A549 (cell line): Measurements from ENCODE around the gene TTLL11. TPM values are rescaled to one million over a fixed set of nuclear protein-coding genes. Genes with fewer than 3 reads are reported as not detected.

Experiments
- ATAC-seq, 2 experiments: fragments of 200-7000 bp in 1 of 2; fragments of >200 bp in 1 of 2; cut with Nextera tagmentation in 1 of 2; cut with Tn5 transposase in 1 of 2; 3 replicates each; pipeline versions ENCODE4 v1.8.0 to v1.9.1; 2018 to 2020; ENCODE audit warnings: mild to moderate bottlenecking in 1 of 2, moderate library complexity in 1 of 2
- CTCF ChIA-PET: fragments of 300-600 bp; sonication (Branson Sonifier 250); formaldehyde crosslinking; extraction: SDS; loops from one replicate; lab custom pipeline; 2021; ENCODE audit warnings: antibody characterized with exemption, inconsistent platforms; lab: Yijun Ruan, JAX
- POLR2A ChIA-PET: fragments of 350-600 bp; formaldehyde crosslinking; extraction: SDS; loops from one replicate; lab custom pipeline; 2021; ENCODE audit warnings: antibody characterized with exemption, inconsistent platforms; lab: Yijun Ruan, JAX
- DNase-seq, 2 experiments: peaks; one replicate each; pipeline versions ENCODE4 v3.0.0 to v3.0.0-alpha.2; 2011 to 2016; ENCODE audit warnings: low read depth in 1 of 2, low spot score in 1 of 2
- FAIRE-seq: peaks from 2 replicates; lab custom pipeline; 2011; peaks lifted over from hg19 to GRCh38; lab: Jason Lieb, UNC
- H3K27ac ChIP-seq, 2 experiments: fragments of >200 bp; sonication (Bioruptor Twin); formaldehyde crosslinking; 3 replicates each; pipeline ENCODE4 v1.5.1; 2016 to 2017
- H3K4me1 ChIP-seq: fragments of >200 bp; sonication (Bioruptor Twin); formaldehyde crosslinking; 3 replicates; pipeline ENCODE4 v1.6.1; 2016
- H3K4me2 ChIP-seq: fragments of >200 bp; sonication (Bioruptor Twin); formaldehyde crosslinking; 3 replicates; pipeline ENCODE4 v1.6.1; 2016
- H3K4me3 ChIP-seq: fragments of >200 bp; sonication (Bioruptor Twin); formaldehyde crosslinking; 3 replicates; pipeline ENCODE4 v1.5.1; 2016
- H3K9me3 ChIP-seq: fragments of >200 bp; sonication (Bioruptor Twin); formaldehyde crosslinking; 3 replicates; pipeline ENCODE4 v1.6.1; 2016
- CBX8 ChIP-seq: fragments of 200-600 bp; sonication (generic); IDR thresholded peaks from 2 replicates; pipeline ENCODE4 v1.6.1; 2016
- CHD2 ChIP-seq: fragments of 150-350 bp; IDR thresholded peaks from 2 replicates; pipeline ENCODE4 v1.6.1; 2014; ENCODE audit warnings: low read length; ENCODE audit not compliant: partially characterized antibody
- EHMT2 ChIP-seq: fragments of 200-600 bp; sonication (generic); IDR thresholded peaks from 2 replicates; pipeline ENCODE4 v1.6.1; 2016; ENCODE audit warnings: antibody characterized with exemption, low read depth, mild to moderate bottlenecking, moderate library complexity
- FOSB ChIP-seq: fragments of 250-450 bp; sonication (Bioruptor Pico); IDR thresholded peaks from 2 replicates; pipeline ENCODE4 v1.5.0; 2020; ENCODE audit warnings: mild to moderate bottlenecking, moderate library complexity
- FOSL2 ChIP-seq, 2 experiments: fragments of 450-650 bp in 1 of 2; fragments of >200 bp in 1 of 2; sonication (Bioruptor Twin) in 1 of 2; formaldehyde crosslinking; IDR thresholded peaks; 2 replicates each; pipeline versions ENCODE4 v1.5.0 to v1.6.1; 2016 to 2020; ENCODE audit warnings: mild to moderate bottlenecking in 1 of 2, moderate library complexity in 1 of 2
- HOXA7 ChIP-seq: fragments of 250-450 bp; sonication (Bioruptor Pico); IDR thresholded peaks from 2 replicates; pipeline ENCODE4 v1.5.0; 2020; ENCODE audit warnings: mild to moderate bottlenecking, moderate library complexity
- HOXB13 ChIP-seq: fragments of 250-450 bp; sonication (Bioruptor Pico); IDR thresholded peaks from 2 replicates; pipeline ENCODE4 v1.5.0; 2020; ENCODE audit warnings: low read depth, mild to moderate bottlenecking, moderate library complexity
- KDM5A ChIP-seq: fragments of 200-600 bp; sonication (generic); IDR thresholded peaks from 2 replicates; pipeline ENCODE4 v1.6.1; 2016; ENCODE audit warnings: antibody characterized with exemption, mild to moderate bottlenecking
- MAFK ChIP-seq: fragments of 450-650 bp; IDR thresholded peaks from 2 replicates; pipeline ENCODE4 v1.6.1; 2014; ENCODE audit not compliant: partially characterized antibody
- MAZ ChIP-seq: fragments of 150-350 bp; IDR thresholded peaks from 2 replicates; pipeline ENCODE4 v1.6.1; 2014; ENCODE audit warnings: antibody characterized with exemption, low read depth, low read length, borderline replicate concordance
- NR3C1 ChIP-seq: fragments of >200 bp; sonication (Bioruptor Twin); formaldehyde crosslinking; IDR thresholded peaks from 3 replicates; pipeline ENCODE4 v1.6.1; 2017
- PHF8 ChIP-seq: fragments of 200-600 bp; sonication (generic); IDR thresholded peaks from 2 replicates; pipeline ENCODE4 v1.6.1; 2016; ENCODE audit warnings: low read depth, mild to moderate bottlenecking, antibody characterized with exemption, moderate library complexity, borderline replicate concordance
- POLR2A ChIP-seq: IDR thresholded peaks from 2 replicates; pipeline ENCODE4 v1.6.1; 2012; ENCODE audit warnings: mild to moderate bottlenecking, low read length
- POLR2AphosphoS2 ChIP-seq: conservative IDR thresholded peaks from 2 replicates; pipeline ENCODE4 v1.6.1; 2012; ENCODE audit warnings: low read length, improper control_type of control experiment, inconsistent platforms
- RARB ChIP-seq: fragments of 250-450 bp; sonication (Bioruptor Pico); IDR thresholded peaks from 2 replicates; pipeline ENCODE4 v1.8.0; 2021; ENCODE audit warnings: mild to moderate bottlenecking, moderate library complexity
- RFX5 ChIP-seq: fragments of 450-650 bp; IDR thresholded peaks from 2 replicates; pipeline ENCODE4 v1.7.1; 2014; ENCODE audit warnings: antibody characterized with exemption, mild to moderate bottlenecking, moderate library complexity
- RNF2 ChIP-seq: fragments of 200-600 bp; sonication (generic); IDR thresholded peaks from 2 replicates; pipeline ENCODE4 v1.6.1; 2016; ENCODE audit warnings: low read depth, mild to moderate bottlenecking, antibody characterized with exemption, moderate library complexity, borderline replicate concordance
- SMC3 ChIP-seq: fragments of >200 bp; sonication (Bioruptor Twin); formaldehyde crosslinking; IDR thresholded peaks from 3 replicates; pipeline ENCODE4 v1.6.1; 2018; ENCODE audit warnings: inconsistent platforms
- TP53 ChIP-seq: fragments of 250-450 bp; sonication (Bioruptor Pico); IDR thresholded peaks from 2 replicates; pipeline ENCODE4 v1.5.0; 2021; ENCODE audit warnings: mild to moderate bottlenecking, moderate library complexity
- ZC3H11A ChIP-seq: fragments of 450-650 bp; IDR thresholded peaks from 2 replicates; pipeline ENCODE4 v1.6.1; 2014; ENCODE audit warnings: antibody characterized with exemption, mild to moderate bottlenecking
- ZFP36 ChIP-seq: fragments of 450-650 bp; IDR thresholded peaks from 2 replicates; pipeline ENCODE4 v1.6.1; 2014; ENCODE audit warnings: borderline replicate concordance; ENCODE audit not compliant: partially characterized antibody
- ZSCAN20 ChIP-seq: fragments of 250-450 bp; sonication (Bioruptor Pico); IDR thresholded peaks from 2 replicates; pipeline ENCODE4 v1.8.0; 2022; ENCODE audit warnings: mild to moderate bottlenecking, moderate library complexity
- WGBS: methylation state at CpG from one replicate; pipeline ENCODE4 v1.1.6; 2017; ENCODE audit errors: missing lambda C conversion rate; 5-methylcytosine and 5-hydroxymethylcytosine counted together
- polyA plus RNA-seq, 4 experiments: library from polyadenylated mRNA; depleted of rRNA in 3 of 4; stranded (reverse); fragments of >200 nt; fragmentation: RNase III in 1 of 4; extraction: RNeasy Plus Mini Kit Qiagen cat#74134 plus additional on column Dnase treatment in 1 of 4; gene quantifications; 2 replicates in 3 of 4; 3 replicates in 1 of 4; pipeline ENCODE4 v1.2.3, GENCODE V29; 2011 to 2017
- TF ChIP-seq, protein P1 (sequence below): fragments of 250-450 bp; sonication (Bioruptor Pico); IDR thresholded peaks from 2 replicates; pipeline ENCODE4 v1.5.0; 2020; ENCODE audit warnings: low read depth, mild to moderate bottlenecking, moderate library complexity
- TF ChIP-seq, protein P2 (sequence below): fragments of >200 bp; sonication (Bioruptor Twin); formaldehyde crosslinking; IDR thresholded peaks from 3 replicates; pipeline ENCODE4 v1.6.1; 2016
- TF ChIP-seq, protein P3 (sequence below): IDR thresholded peaks from 2 replicates; pipeline ENCODE4 v1.6.1; 2012
- TF ChIP-seq, protein P4 (sequence below): fragments of 450-650 bp; IDR thresholded peaks from 2 replicates; pipeline ENCODE4 v1.6.1; 2014; ENCODE audit warnings: antibody characterized with exemption
- TF ChIP-seq, protein P5 (sequence below): IDR thresholded peaks from 2 replicates; pipeline ENCODE4 v1.6.1; 2012

TTLL11 gene
- polyA plus RNA-seq, 2 of the 4 experiments (the other 2 are of a cell fraction): 1.8 to 2.6 TPM

DNA sequence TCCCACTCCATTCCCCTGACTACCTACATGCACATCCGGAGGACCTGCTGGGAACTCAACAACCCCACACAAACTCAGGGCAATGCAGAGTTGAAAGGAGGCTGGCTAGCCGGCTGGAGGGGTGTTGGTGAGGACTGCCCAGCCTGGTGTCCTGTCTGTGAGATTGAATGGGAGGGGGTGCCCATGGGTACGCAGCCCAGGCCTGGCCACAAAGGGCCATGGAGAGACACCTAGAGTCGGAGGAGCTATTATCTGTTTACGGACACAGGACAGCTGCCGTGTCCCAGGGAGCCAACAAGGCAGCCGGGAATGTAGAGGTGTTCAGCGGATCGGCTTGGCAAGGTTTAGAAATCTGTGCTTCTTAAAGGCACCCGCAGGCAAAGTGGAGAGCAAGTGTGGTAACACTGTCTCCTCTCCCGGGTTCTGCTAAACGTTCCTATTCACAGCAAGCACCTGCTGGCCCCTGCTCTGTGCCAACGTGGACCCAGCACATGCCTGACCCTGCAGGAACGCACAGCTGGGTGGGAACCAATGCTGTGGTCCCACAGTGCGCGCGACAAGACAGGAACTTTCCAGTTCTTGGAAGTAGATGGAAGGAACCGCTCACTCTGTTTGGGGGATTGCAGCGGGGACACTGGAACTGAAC, 275.0 kb downstream of the TTLL11 start:
- no peak overlapping the region for H3K4me2 ChIP-seq
- ATAC-seq: no peak; a peak in 2 of 6 replicates
- ChIA-PET CTCF (no interaction called here), POLR2A (no interaction called here)
- no peak overlapping the region for H3K4me3 ChIP-seq
- WGBS: 62% methylated on average over 18 of the region's 19 CpGs
- H3K4me1 ChIP-seq: no peaks in the 10 kb centered on the region
- no peak for DNase-seq
- no peak for FAIRE-seq
- no peak overlapping the region for H3K27ac ChIP-seq
- TF ChIP-seq NR3C1 (no peak), RFX5 (no peak), POLR2AphosphoS2 (no peak), ZSCAN20 (no peak), TP53 (CRISPR knock-in tag) (no peak), MAFK (no peak), ZC3H11A (no peak), MAZ (no peak), PHF8 (no peak), HOXB13 (CRISPR knock-in tag) (no peak), POLR2A (no peak), SMC3 (no peak), FOSL2 (IDR thresholded peaks at IDR 0.05) (no peak), FOSL2 (CRISPR knock-in tag; IDR thresholded peaks at IDR 0.05) (no peak), EHMT2 (no peak)
- TF ChIP-seq, protein P1, sequence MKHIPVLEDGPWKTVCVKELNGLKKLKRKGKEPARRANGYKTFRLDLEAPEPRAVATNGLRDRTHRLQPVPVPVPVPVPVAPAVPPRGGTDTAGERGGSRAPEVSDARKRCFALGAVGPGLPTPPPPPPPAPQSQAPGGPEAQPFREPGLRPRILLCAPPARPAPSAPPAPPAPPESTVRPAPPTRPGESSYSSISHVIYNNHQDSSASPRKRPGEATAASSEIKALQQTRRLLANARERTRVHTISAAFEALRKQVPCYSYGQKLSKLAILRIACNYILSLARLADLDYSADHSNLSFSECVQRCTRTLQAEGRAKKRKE (CRISPR knock-in tag): no peak
- TF ChIP-seq, protein P2, sequence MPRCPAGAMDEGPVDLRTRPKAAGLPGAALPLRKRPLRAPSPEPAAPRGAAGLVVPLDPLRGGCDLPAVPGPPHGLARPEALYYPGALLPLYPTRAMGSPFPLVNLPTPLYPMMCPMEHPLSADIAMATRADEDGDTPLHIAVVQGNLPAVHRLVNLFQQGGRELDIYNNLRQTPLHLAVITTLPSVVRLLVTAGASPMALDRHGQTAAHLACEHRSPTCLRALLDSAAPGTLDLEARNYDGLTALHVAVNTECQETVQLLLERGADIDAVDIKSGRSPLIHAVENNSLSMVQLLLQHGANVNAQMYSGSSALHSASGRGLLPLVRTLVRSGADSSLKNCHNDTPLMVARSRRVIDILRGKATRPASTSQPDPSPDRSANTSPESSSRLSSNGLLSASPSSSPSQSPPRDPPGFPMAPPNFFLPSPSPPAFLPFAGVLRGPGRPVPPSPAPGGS: no peak
- TF ChIP-seq, protein P3, sequence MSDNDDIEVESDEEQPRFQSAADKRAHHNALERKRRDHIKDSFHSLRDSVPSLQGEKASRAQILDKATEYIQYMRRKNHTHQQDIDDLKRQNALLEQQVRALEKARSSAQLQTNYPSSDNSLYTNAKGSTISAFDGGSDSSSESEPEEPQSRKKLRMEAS: no peak
- TF ChIP-seq, protein P4, sequence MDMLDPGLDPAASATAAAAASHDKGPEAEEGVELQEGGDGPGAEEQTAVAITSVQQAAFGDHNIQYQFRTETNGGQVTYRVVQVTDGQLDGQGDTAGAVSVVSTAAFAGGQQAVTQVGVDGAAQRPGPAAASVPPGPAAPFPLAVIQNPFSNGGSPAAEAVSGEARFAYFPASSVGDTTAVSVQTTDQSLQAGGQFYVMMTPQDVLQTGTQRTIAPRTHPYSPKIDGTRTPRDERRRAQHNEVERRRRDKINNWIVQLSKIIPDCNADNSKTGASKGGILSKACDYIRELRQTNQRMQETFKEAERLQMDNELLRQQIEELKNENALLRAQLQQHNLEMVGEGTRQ: no peak
- H3K9me3 ChIP-seq: no peaks in the 10 kb centered on the region

DNA sequence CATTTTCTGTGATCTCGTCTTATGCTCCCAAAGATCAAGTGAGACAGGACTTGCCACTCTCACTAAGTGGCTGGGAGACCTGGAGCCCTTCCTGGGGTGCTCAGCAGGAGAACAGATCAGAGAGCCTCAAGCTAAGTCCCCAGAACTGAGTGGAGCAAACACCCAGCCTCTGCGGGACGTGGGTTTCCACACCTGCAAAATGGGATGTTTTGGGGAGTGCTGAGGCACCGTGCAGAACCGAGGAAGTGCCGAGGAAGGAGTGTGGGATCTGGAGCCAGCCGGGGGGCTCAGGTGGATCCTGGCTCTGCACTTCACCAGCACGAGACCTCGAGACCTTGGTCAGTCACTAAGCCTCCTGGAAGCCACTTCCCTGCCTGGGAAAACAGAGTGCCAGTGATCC, 275.6 kb downstream of the TTLL11 start:
- FAIRE-seq (no peak), DNase-seq (no peak), ATAC-seq (no peak; a peak in 1 of 6 replicates)
- POLR2A ChIA-PET: no interaction called here
- Histone ChIP-seq H3K4me2 (no peak overlapping the region), H3K4me1 (no peaks in the 10 kb centered on the region), H3K4me3 (no peak overlapping the region), H3K27ac (no peak overlapping the region), H3K9me3 (no peaks in the 10 kb centered on the region)
- TF ChIP-seq CHD2 (no peak), EHMT2 (no peak), ZC3H11A (no peak), POLR2A (no peak), FOSB (CRISPR knock-in tag) (no peak), KDM5A (no peak), HOXA7 (CRISPR knock-in tag) (no peak), RNF2 (no peak), RARB (CRISPR knock-in tag) (no peak), CBX8 (no peak), ZFP36 (no peak)
- TF ChIP-seq, protein P5, sequence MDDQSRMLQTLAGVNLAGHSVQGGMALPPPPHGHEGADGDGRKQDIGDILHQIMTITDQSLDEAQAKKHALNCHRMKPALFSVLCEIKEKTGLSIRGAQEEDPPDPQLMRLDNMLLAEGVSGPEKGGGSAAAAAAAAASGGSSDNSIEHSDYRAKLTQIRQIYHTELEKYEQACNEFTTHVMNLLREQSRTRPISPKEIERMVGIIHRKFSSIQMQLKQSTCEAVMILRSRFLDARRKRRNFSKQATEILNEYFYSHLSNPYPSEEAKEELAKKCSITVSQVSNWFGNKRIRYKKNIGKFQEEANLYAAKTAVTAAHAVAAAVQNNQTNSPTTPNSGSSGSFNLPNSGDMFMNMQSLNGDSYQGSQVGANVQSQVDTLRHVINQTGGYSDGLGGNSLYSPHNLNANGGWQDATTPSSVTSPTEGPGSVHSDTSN: no peak
- TF ChIP-seq, protein P2: no peak
- WGBS: 45% methylated on average over 9 of the region's 9 CpGs
- CTCF ChIA-PET: no interaction called here
